ENCODE results near the gene RNASEH1. TPM values are rescaled to one million over a fixed set of nuclear protein-coding genes. Genes with fewer than 3 reads are reported as not detected.
A peak's percentile ranks its signal among the peaks of the same experiment; 100 is the strongest.

The RNASEH1 gene
- total and polyA plus RNA-seq, 2 of the 13 experiments (the other 11 are each of a cell fraction or from before 2014, with no cell fraction given): 14.5 to 57.4 TPM

DNA sequence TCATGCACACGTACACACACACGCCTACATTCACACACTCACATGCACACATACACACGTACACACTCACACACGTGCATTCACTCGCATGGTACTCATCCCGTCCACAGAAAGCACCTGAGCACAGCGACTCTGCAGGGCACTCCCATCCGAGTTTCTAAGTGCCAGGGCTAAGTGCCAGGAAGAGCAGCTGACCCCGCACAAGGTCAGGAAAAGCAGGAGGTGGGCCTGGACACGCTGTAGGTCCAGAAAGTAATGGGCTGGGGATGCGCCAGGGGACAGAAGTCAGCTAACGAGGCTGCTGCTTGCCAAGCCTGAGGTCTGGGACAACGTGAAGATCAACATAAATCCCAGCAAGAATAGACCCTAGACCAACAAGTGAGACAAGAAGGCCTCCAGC, 54.6 kb downstream of the RNASEH1 start (continued):
- TF ChIP-seq, protein P1, sequence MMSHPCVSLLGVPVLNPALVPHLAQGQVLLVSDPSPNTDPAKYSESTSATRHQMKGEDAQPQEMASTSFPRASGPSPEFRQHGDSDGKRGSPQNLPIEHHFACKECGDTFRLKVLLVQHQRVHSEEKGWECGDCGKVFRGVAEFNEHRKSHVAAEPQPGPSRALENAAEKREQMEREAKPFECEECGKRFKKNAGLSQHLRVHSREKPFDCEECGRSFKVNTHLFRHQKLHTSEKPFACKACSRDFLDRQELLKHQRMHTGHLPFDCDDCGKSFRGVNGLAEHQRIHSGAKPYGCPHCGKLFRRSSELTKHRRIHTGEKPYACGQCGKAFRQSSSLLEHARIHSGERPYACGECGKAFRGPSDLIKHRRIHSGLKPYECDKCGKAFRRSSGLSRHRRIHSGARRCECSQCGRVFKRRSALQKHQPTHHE (CRISPR knock-in tag; IDR thresholded peaks at IDR 0.05; ENCODE audit: borderline replicate concordance): no peak
- TF ChIP-seq, protein P2, sequence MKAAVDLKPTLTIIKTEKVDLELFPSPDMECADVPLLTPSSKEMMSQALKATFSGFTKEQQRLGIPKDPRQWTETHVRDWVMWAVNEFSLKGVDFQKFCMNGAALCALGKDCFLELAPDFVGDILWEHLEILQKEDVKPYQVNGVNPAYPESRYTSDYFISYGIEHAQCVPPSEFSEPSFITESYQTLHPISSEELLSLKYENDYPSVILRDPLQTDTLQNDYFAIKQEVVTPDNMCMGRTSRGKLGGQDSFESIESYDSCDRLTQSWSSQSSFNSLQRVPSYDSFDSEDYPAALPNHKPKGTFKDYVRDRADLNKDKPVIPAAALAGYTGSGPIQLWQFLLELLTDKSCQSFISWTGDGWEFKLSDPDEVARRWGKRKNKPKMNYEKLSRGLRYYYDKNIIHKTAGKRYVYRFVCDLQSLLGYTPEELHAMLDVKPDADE (CRISPR knock-in tag; IDR thresholded peaks at IDR 0.05): no peak

DNA sequence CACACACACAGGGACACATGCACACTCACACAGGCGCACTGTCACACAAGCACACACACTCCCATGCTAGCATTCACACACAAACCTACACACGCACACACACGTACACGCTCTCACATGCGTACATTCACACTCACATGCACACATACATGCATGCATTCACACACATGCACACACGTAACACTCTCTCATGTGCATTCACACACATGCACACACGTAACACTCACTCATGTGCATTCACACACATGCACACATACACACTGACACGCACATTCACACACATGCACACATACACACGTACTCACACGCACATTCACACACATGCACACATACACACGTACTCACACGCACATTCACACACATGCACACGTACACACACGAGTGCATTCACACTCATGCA, 55.1 kb downstream of the RNASEH1 start:
- ATAC-seq (no peak), FAIRE-seq (no peak), DNase-seq (ENCODE audit: low spot score) (no peak)
- Histone ChIP-seq H3K27me3 (ENCODE audit: control insufficient read depth in 1 of 2, insufficient read depth in 2 of 2, low read length in 2 of 2) (no peaks in the 10 kb centered on the region), H2AFZ (ENCODE audit: low read length) (no peak overlapping the region), H4K20me1 (ENCODE audit: insufficient read depth, low read length) (no peaks in the 10 kb centered on the region), H3K79me2 (ENCODE audit: insufficient read depth, low read length) (peaks cover 19% of the 10 kb centered on the region), H3K4me1 (ENCODE audit: insufficient read depth, low read length) (peaks cover 12% of the 10 kb centered on the region), H3K36me3 (replicated peaks in 1 of 2; ENCODE audit: control insufficient read depth in 1 of 2, insufficient read depth in 2 of 2, low read length in 2 of 2) (peaks cover 26 to 81% of the 10 kb centered on the region in 2 experiments; a peak in 4 of 5 replicates), H3K9ac (ENCODE audit: insufficient read depth, low read depth, low read length) (no peak overlapping the region), H3K27ac (ENCODE audit: extremely low read length, insufficient read depth, low read length) (no peak overlapping the region), H3K4me3 (replicated peaks in 1 of 3; ENCODE audit: insufficient read depth in 1 of 3, low read depth in 2 of 3, low read length in 3 of 3) (no peak overlapping the region), H3K4me2 (ENCODE audit: low read depth, low read length) (no peak overlapping the region), H3K9me3 (ENCODE audit: low read length) (no peaks in the 10 kb centered on the region)
- in situ Hi-C loops (cut with HindIII; ENCODE audit: extremely low pct_ligation_motif_present, low pct_unique_long_range_greater_than_20kb): no loop called here
- ChIA-PET CTCF (ENCODE audit: low intra/inter-chr PET ratio, low total read pairs) (no interaction called here), POLR2A (no interaction called here)
- intact Hi-C loops (cut with micrococcal nuclease; ENCODE audit: unreplicated experiment): no loop called here
- BruUV-seq (replicated peaks): no TSS peak
- TF ChIP-seq RAD51 (IDR thresholded peaks at IDR 0.05; ENCODE audit: borderline replicate concordance): no peak
- 0 out of 2 replicates have a peak, but pooled peaks have one; percentile 14 for TF ChIP-seq HOXA7 (CRISPR knock-in tag; IDR thresholded peaks at IDR 0.05)
- TF ChIP-seq, protein P3, sequence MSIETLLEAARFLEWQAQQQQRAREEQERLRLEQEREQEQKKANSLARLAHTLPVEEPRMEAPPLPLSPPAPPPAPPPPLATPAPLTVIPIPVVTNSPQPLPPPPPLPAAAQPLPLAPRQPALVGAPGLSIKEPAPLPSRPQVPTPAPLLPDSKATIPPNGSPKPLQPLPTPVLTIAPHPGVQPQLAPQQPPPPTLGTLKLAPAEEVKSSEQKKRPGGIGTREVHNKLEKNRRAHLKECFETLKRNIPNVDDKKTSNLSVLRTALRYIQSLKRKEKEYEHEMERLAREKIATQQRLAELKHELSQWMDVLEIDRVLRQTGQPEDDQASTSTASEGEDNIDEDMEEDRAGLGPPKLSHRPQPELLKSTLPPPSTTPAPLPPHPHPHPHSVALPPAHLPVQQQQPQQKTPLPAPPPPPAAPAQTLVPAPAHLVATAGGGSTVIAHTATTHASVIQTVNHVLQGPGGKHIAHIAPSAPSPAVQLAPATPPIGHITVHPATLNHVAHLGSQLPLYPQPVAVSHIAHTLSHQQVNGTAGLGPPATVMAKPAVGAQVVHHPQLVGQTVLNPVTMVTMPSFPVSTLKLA (IDR thresholded peaks at IDR 0.05): peak; percentile 74
- TF ChIP-seq POLR2A (IDR thresholded peaks at IDR 0.05; ENCODE audit: insufficient read depth in 1 of 2, low read depth in 2 of 2, low read length in 2 of 2): peak in 1 of 2 experiments; percentile 13; a peak in 1 of 4 replicates
- 91% methylated on average over 14 of the region's 14 CpGs for WGBS (ENCODE audit: low lambda C conversion rate)

Measured in HepG2 (cell line).